LNCaP clone FGC (cell line): Measurements from ENCODE around the gene THOP1.

ENCODE experiments used
- DNase-seq: peaks from one replicate; pipeline ENCODE4 v3.0.0-alpha.2; 2011; ENCODE audit warnings: low read depth
- H3K4me3 ChIP-seq: 2 replicates; pipeline ENCODE4 v1.5.1; 2011; ENCODE audit warnings: mild to moderate bottlenecking, low read depth, low read length, control low read depth
- CTCF ChIP-seq: IDR thresholded peaks from 2 replicates; pipeline ENCODE4 v1.5.1; 2012; ENCODE audit warnings: mild to moderate bottlenecking; ENCODE audit not compliant: control insufficient read depth, insufficient read depth; ENCODE audit errors: extremely low read depth

THOP1 gene

GRCh38 chr19:2768365-2769132 is 16.8 kb upstream of the THOP1 start:
- H3K4me3 ChIP-seq, result no peak overlapping the region
- TF ChIP-seq CTCF, result no peak
- DNase-seq, result no peak

- DNase-seq, result no peak
- TF ChIP-seq CTCF, result no peak
- no peak overlapping the region for H3K4me3 ChIP-seq
These were observed 16.1 kb upstream of the THOP1 start for GRCh38 chr19:2769218-2769617.

GRCh38 chr19:2770055-2771013 is 15.0 kb upstream of the THOP1 start:
- H3K4me3 ChIP-seq, result no peak overlapping the region
- no peak for TF ChIP-seq CTCF
- no peak for DNase-seq

- TF ChIP-seq CTCF, result no peak
- no peak overlapping the region for H3K4me3 ChIP-seq
These were observed 13.3 kb upstream of the THOP1 start for GRCh38 chr19:2771786-2772674.

DNA sequence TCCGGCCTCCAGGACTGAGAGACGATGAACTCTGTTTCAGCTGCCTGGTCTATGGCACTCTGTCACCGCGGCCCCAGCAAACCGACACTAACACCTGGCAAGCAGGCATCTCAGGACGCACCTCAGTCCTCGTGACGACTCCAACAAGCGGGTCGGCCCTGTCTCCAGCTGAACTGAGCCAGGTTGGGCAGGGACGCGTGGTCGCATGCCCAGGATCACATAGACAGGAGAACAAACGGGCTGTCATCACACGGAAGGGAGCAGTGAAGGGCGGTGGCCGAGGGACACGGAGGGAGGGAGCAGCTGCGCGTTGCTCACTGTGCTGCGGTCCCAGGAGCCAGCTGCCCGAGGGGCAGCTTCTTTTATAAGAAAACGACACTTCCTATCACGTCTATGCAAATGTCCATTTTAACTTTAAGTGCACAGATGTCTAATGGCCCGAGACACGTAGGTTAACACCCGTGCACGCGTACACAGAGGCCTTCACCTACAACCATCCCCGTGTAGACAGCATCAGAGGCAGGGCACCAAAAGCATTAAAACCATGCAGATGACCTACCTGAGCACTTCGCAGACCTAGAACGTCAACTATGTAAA is 11.1 kb upstream of the THOP1 start:
- DNase-seq, result no peak
- H3K4me3 ChIP-seq, result no peak overlapping the region
- no peak for TF ChIP-seq CTCF

More at GRCh38 chr19:2771786-2772674, 13.3 kb upstream of the THOP1 start:
- no peak for DNase-seq

DNA sequence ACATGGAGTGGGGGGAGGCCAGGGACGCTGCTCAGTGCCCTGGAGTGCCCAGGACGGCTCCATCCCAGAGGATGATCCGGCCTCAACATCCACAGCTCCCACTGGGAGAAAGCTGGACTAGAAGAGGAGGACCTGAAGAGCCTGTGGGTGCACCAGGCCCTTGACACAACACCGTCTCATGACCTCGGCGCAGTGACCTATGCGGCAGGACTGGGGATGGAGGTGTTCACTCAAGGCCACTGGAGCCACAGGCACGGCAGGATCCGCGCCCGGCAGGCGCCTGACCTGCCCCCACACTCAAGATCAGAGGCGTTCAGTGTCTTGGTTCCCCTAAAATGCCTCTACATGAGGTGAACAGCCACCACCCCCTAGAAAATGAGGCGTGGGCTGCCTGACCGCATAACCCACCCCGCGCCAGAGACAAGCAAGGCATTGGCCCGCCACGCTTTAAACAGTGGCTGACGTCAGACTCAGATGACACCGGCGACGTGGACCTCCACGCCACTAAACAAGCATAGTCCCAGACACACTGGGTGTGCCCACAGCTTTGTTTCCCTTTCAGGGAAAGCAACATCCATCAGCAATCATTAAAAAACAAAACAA is 10.2 kb upstream of the THOP1 start:
- no peak for DNase-seq
- TF ChIP-seq CTCF, result no peak
- no peak overlapping the region for H3K4me3 ChIP-seq
